HEK293 (cell line): ENCODE data around the gene ABCB11.

Experiments
- CTCF ChIA-PET: fragments of 350-600 bp; formaldehyde crosslinking; extraction: SDS; loops from one replicate; lab custom pipeline; 2021; ENCODE audit warnings: antibody characterized with exemption; lab: Yijun Ruan, JAX
- POLR2A ChIA-PET: fragments of 300-600 bp; formaldehyde crosslinking; extraction: SDS; loops from one replicate; lab custom pipeline; 2020; ENCODE audit warnings: antibody characterized with exemption, inconsistent platforms; lab: Yijun Ruan, JAX
- H3K27ac ChIP-seq: fragments of 200-500 bp; sonication (Bioruptor generic); 2 replicates; pipeline ENCODE4 v1.5.1; 2014; ENCODE audit warnings: low read depth, low read length, control low read depth, inconsistent platforms; ENCODE audit errors: extremely low read depth
- H3K36me3 ChIP-seq, 2 experiments: fragments of 200-500 bp in 1 of 2; sonication (Bioruptor generic) in 1 of 2; 1 replicate in 1 of 2; 2 replicates in 1 of 2; pipeline ENCODE4 v1.5.1; 2014 to 2017; ENCODE audit warnings: inconsistent platforms in 2 of 2, low read length in 2 of 2; ENCODE audit not compliant: control insufficient read depth in 2 of 2, insufficient read depth in 1 of 2
- H3K4me1 ChIP-seq: fragments of 200-500 bp; sonication (Bioruptor generic); 2 replicates; pipeline ENCODE4 v1.5.1; 2014; ENCODE audit warnings: mild to moderate bottlenecking, low read length, inconsistent platforms; ENCODE audit not compliant: control insufficient read depth, insufficient read depth
- H3K4me3 ChIP-seq: 2 replicates; pipeline ENCODE4 v1.5.1; 2011; ENCODE audit warnings: low read depth, mild to moderate bottlenecking, control low read depth, low read length, moderate library complexity
- H3K9me3 ChIP-seq: fragments of 200-500 bp; sonication (Bioruptor generic); 2 replicates; pipeline ENCODE4 v1.5.1; 2014; ENCODE audit warnings: low read depth, low read length, inconsistent platforms; ENCODE audit not compliant: control insufficient read depth, insufficient read depth
- HIC1 ChIP-seq: fragments of 450-650 bp; formaldehyde crosslinking; IDR thresholded peaks from 2 replicates; pipeline ENCODE4 v1.5.1; 2016; ENCODE audit warnings: missing biosample characterization, missing genetic modification characterization
- OSR2 ChIP-seq: fragments of 450-650 bp; formaldehyde crosslinking; IDR thresholded peaks from 2 replicates; pipeline ENCODE4 v1.5.1; 2016; ENCODE audit warnings: missing biosample characterization, missing genetic modification characterization
- PATZ1 ChIP-seq: fragments of 450-650 bp; formaldehyde crosslinking; IDR thresholded peaks from 2 replicates; pipeline ENCODE4 v1.5.1; 2016; ENCODE audit warnings: missing biosample characterization, missing genetic modification characterization
- SP3 ChIP-seq: fragments of 450-650 bp; formaldehyde crosslinking; IDR thresholded peaks from 2 replicates; pipeline ENCODE4 v1.5.1; 2016; ENCODE audit warnings: missing biosample characterization, missing genetic modification characterization
- ZBTB17 ChIP-seq: fragments of 450-650 bp; formaldehyde crosslinking; IDR thresholded peaks from 2 replicates; pipeline ENCODE4 v1.5.1; 2016; ENCODE audit warnings: missing biosample characterization, missing genetic modification characterization
- ZNF169 ChIP-seq: fragments of 450-650 bp; formaldehyde crosslinking; IDR thresholded peaks from 2 replicates; pipeline ENCODE4 v1.5.1; 2016; ENCODE audit warnings: missing biosample characterization, missing genetic modification characterization
- ZNF24 ChIP-seq: fragments of 450-650 bp; formaldehyde crosslinking; IDR thresholded peaks from 2 replicates; pipeline ENCODE4 v1.5.1; 2016; ENCODE audit warnings: missing biosample characterization, missing genetic modification characterization
- ZNF292 ChIP-seq: fragments of 450-650 bp; formaldehyde crosslinking; IDR thresholded peaks from 2 replicates; pipeline ENCODE4 v1.5.1; 2016; ENCODE audit warnings: low read depth, missing biosample characterization, missing genetic modification characterization, borderline replicate concordance
- ZNF433 ChIP-seq: fragments of 450-650 bp; formaldehyde crosslinking; IDR thresholded peaks from 2 replicates; pipeline ENCODE4 v1.5.1; 2016; ENCODE audit warnings: missing biosample characterization, missing genetic modification characterization, low read depth
- ZNF561 ChIP-seq: fragments of 450-650 bp; IDR thresholded peaks from 2 replicates; pipeline ENCODE4 v1.5.1; 2018; ENCODE audit warnings: missing biosample characterization, missing genetic modification characterization, borderline replicate concordance
- ZNF626 ChIP-seq: fragments of 450-650 bp; sonication (Bioruptor Pico); formaldehyde crosslinking; IDR thresholded peaks from 2 replicates; pipeline ENCODE4 v1.5.1; 2018; ENCODE audit warnings: missing biosample characterization, missing genetic modification characterization, inconsistent platforms
- ZNF658 ChIP-seq: fragments of 450-650 bp; formaldehyde crosslinking; IDR thresholded peaks from 2 replicates; pipeline ENCODE4; 2016; ENCODE audit warnings: missing biosample characterization, missing genetic modification characterization
- TF ChIP-seq, protein P1 (sequence below): fragments of 450-650 bp; formaldehyde crosslinking; IDR thresholded peaks from 2 replicates; pipeline ENCODE4 v1.5.1; 2016; ENCODE audit warnings: missing biosample characterization, missing genetic modification characterization

Gene ABCB11

DNA sequence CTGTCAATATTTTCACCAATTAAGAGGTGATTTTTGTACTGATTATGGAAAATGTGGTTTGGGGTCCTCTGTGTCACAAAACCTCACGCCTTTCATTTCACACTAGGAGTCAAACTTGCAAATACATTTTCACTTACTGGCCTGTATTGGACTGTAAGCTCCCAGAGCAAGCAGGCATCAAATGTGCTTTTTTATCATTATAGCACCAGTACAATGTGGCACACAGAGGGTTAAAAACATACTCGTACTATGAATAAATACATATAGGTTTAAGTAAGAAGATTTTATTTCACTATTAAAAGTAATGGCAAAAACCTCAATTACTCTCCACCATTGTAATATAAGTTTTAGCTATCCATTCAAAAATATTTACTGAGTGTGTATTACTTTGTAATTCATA, 56.7 kb downstream of the ABCB11 start:
- H3K27ac ChIP-seq, result no peak overlapping the region
- no peaks in the 10 kb centered on the region for H3K36me3 ChIP-seq
- H3K9me3 ChIP-seq, result no peaks in the 10 kb centered on the region
- POLR2A ChIA-PET, result no interaction called here
- CTCF ChIA-PET, result interaction anchor here (0.6 to 1.4 kb wide), 2 partner anchors 13 to 1478 kb away, joined by 4 read pairs; no protein-coding TSS in a partner anchor
- TF ChIP-seq ZNF169 (tag by site-specific recombination), result no peak
- no peak for TF ChIP-seq ZNF24 (tag by site-specific recombination)
- TF ChIP-seq, protein P1, sequence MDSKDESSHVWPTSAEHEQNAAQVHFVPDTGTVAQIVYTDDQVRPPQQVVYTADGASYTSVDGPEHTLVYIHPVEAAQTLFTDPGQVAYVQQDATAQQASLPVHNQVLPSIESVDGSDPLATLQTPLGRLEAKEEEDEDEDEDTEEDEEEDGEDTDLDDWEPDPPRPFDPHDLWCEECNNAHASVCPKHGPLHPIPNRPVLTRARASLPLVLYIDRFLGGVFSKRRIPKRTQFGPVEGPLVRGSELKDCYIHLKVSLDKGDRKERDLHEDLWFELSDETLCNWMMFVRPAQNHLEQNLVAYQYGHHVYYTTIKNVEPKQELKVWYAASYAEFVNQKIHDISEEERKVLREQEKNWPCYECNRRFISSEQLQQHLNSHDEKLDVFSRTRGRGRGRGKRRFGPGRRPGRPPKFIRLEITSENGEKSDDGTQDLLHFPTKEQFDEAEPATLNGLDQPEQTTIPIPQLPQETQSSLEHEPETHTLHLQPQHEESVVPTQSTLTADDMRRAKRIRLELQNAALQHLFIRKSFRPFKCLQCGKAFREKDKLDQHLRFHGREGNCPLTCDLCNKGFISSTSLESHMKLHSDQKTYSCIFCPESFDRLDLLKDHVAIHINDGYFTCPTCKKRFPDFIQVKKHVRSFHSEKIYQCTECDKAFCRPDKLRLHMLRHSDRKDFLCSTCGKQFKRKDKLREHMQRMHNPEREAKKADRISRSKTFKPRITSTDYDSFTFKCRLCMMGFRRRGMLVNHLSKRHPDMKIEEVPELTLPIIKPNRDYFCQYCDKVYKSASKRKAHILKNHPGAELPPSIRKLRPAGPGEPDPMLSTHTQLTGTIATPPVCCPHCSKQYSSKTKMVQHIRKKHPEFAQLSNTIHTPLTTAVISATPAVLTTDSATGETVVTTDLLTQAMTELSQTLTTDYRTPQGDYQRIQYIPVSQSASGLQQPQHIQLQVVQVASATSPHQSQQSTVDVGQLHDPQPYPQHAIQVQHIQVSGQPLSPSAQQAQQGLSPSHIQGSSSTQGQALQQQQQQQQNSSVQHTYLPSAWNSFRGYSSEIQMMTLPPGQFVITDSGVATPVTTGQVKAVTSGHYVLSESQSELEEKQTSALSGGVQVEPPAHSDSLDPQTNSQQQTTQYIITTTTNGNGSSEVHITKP (tag by site-specific recombination), result no peak
- no peak for TF ChIP-seq SP3 (tag by site-specific recombination)
- TF ChIP-seq, all 188 proteins: peak for 0
- H3K4me3 ChIP-seq, result no peak overlapping the region
- no peaks in the 10 kb centered on the region for H3K4me1 ChIP-seq

GRCh38 chr2:168971261-168971660, 59.9 kb downstream of the ABCB11 start:
- Histone ChIP-seq H3K9me3 (no peaks in the 10 kb centered on the region), H3K27ac (no peak overlapping the region), H3K4me3 (no peak overlapping the region), H3K36me3 (no peaks in the 10 kb centered on the region), H3K4me1 (no peaks in the 10 kb centered on the region)
- TF ChIP-seq ZNF292 (tag by site-specific recombination) (no peak), ZNF433 (tag by site-specific recombination) (no peak), ZNF658 (tag by site-specific recombination) (no peak)
- POLR2A ChIA-PET, result no interaction called here
- CTCF ChIA-PET, result interaction anchor here (0.6 to 1.1 kb wide), 3 partner anchors 129 to 161 kb away, joined by 3 read pairs; no protein-coding TSS in a partner anchor

GRCh38 chr2:168970711-168971233, 60.4 kb downstream of the ABCB11 start:
- TF ChIP-seq ZBTB17 (no peak), PATZ1 (tag by site-specific recombination) (no peak), ZNF626 (tag by site-specific recombination) (no peak), HIC1 (tag by site-specific recombination) (no peak), ZNF561 (tag by site-specific recombination) (no peak), OSR2 (tag by site-specific recombination) (no peak)
- Histone ChIP-seq H3K9me3 (no peaks in the 10 kb centered on the region), H3K4me1 (no peaks in the 10 kb centered on the region), H3K4me3 (no peak overlapping the region), H3K27ac (no peak overlapping the region), H3K36me3 (no peaks in the 10 kb centered on the region)
- ChIA-PET CTCF (interaction anchor here (0.6 to 1.5 kb wide), 6 partner anchors 11 to 161 kb away, joined by 3 to 10 read pairs (median 3); no protein-coding TSS in a partner anchor), POLR2A (no interaction called here)
